SU-DHL-6 (cell line): ENCODE measurements around the gene CACNA2D4.

Experiments used
- CTCF ChIP-seq: fragments of 200-600 bp; sonication (generic); IDR thresholded peaks from one replicate; pipeline ENCODE4 v1.5.1; 2017; ENCODE audit warnings: antibody characterized with exemption, mild to moderate bottlenecking, low read length, moderate library complexity; ENCODE audit not compliant: insufficient read depth, poor library complexity, severe bottlenecking
- EZH2phosphoT487 ChIP-seq: fragments of 200-600 bp; sonication (generic), shearing (Covaris generic); conservative IDR thresholded peaks from 2 replicates; pipeline ENCODE4 v1.6.1; 2018; ENCODE audit warnings: mild to moderate bottlenecking, antibody characterized with exemption, low read length, moderate library complexity, mixed read lengths

- TF ChIP-seq CTCF, result no peak
- TF ChIP-seq EZH2phosphoT487, result no peak
Measured at GRCh38 chr12:1781772-1782171, 136.7 kb downstream of the CACNA2D4 start.
